Endothelial cell of umbilical vein (primary cell): Measurements from ENCODE around the gene TAS1R3.

Experiments used
- CTCF ChIP-seq, 2 donors: IDR thresholded peaks; 1 replicate in 1 of 2; 2 replicates in 1 of 2; pipeline ENCODE4 v1.5.1; 2011; ENCODE audit warnings: low read length in 2 of 2, mild to moderate bottlenecking in 2 of 2, moderate library complexity in 2 of 2, control low read depth in 1 of 2, inconsistent platforms in 1 of 2, low read depth in 1 of 2; ENCODE audit not compliant: insufficient read depth in 1 of 2; ENCODE audit errors: extremely low read depth in 1 of 2
- EZH2 ChIP-seq: IDR thresholded peaks from 2 replicates; pipeline ENCODE4 v1.6.1; 2012; ENCODE audit warnings: borderline replicate concordance, low read depth, mild to moderate bottlenecking, moderate library complexity, low read length, inconsistent platforms; ENCODE audit not compliant: severe bottlenecking

- TF ChIP-seq CTCF (IDR thresholded peaks at IDR 0.05; ENCODE audit: extremely low read depth in 1 of 2, insufficient read depth in 1 of 2, low read depth in 1 of 2, low read length in 2 of 2) (no peak), EZH2 (no peak)
Measured at GRCh38 chr1:1319646-1319941, 11.5 kb upstream of the TAS1R3 start.
